NCI-H2196 (cell line): ENCODE results near the gene ACOT7.
"Not testable (repeated sequence)": the region's sequence is repeated elsewhere in the genome, so short reads cannot be mapped to it uniquely, and the experiment has no call there.

Source experiments
- DNase-seq: peaks from one replicate; lab custom pipeline; 2025; ENCODE audit not compliant: unreplicated experiment; lab: John Stamatoyannopoulos, UW

The ACOT7 gene

DNA sequence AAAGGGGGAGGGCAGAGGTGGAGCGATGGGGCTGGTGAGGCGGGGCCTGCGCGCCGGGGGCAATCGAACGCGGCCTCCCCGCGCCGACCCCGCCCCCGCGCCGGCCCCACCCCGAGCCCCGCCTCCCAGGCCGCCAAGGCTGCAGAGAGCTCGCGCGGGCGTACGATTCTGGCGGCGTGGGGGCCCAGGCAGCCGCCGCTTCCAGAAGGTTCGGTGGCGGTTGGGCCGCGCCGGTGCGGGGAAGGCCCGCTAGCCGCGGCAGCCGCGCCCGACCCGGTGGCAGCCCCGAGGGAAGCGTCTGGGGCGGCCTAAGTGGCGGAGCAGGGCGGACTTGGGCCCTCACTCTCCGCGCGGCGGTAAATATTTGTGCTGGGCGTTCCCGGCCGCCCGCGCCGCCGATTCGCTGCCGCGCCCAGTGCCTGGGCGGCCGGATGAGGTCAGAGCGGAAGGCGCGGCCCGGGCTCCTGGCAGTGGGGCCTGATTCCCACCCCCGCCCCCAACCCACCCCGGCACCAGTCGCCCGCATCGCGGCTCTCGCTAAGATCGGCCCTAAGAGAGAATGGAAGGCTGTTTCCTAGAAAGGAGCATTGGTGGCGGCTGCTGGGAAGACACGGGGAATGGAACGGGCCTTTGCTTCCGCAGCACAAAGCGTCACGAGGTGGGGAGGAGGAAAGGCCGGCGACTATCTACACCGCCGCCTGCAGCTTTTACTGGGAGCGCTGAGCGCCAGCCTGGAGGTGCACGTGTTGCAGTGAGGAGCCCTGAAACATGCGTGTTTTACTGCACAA is at the start of gene ACOT7:
Gene ACOT7 (minus strand): TSS at position 368 of the 788 bp plus-strand sequence. CDS start 368 bp downstream, outside the sequence.
- DNase-seq, result peak; percentile 91

GRCh38 chr1:6441586-6441985 is 48.0 kb upstream of the ACOT7 start:
- DNase-seq, result no peak

- DNase-seq, result peak; percentile 82
These were observed 46.9 kb upstream of the ACOT7 start for GRCh38 chr1:6440198-6441126.

DNA sequence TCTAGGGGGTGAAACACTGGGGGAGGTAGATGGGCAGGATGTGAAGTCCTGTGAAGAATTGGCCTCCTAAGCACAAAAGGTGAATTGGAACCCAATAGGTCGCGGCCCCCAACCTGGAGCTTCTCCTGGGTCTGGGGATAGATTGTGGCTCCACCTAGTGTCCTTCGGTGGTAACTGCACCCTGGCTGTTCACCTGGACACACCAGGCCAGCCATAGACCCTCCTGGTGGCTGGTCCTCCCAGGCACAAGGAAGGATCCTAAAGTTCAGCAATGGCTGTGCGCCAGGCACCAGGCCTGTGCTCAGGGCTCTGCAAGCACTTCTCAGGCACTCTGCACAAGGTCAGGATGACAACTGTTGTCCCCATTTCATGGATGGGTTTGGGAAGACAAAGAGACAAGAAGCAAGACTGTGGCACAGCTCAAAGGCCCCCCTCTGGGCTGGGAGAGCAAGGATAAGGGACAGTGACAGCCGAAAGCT is 44.5 kb upstream of the ACOT7 start:
- peak; percentile 67 for DNase-seq

- peak; percentile 77 for DNase-seq
These were observed 43.6 kb upstream of the ACOT7 start for GRCh38 chr1:6437012-6437700.

GRCh38 chr1:6436277-6436676 is 42.7 kb upstream of the ACOT7 start:
- DNase-seq, result not testable (repeated sequence)

DNA sequence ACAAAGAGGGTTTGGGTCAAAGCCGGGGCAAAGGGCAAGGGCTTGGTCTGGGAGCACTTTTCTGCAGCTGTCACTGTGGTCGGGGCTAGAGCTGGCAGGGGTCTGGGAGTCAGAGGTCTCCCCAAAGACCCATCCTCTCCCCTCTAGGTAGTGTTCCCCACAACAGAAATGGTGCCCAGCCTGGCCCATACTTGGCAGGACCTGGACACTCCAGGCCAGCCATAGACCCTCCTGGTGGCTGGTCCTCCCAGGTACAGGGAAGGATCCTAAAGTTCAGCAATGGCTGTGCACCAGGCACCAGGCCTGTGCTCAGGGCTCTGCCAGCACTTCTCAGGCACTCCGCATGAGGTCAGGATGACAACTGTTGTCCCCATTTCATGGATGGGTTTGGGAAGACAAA is 42.0 kb upstream of the ACOT7 start:
- no peak for DNase-seq

DNA sequence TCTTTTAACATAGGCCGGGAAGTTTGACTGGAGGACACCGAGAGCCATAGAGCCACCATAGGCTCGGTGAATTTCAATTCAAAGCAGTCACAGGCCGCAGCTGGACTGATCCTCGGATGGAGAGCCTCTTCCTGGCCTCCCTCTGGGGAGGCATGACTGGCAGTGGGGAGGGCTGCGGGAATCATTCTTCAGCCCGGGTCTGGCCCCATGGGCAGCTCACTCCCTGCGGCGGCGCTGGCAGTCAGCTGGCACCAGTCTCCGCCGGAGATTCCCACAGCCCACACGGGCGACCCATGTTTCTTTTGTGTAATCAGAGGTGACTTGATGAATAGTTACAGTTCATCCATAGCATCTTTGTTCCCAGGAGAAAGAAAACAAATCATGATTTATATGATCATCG is 41.6 kb upstream of the ACOT7 start:
- DNase-seq, result no peak

GRCh38 chr1:6434186-6434585 is 40.6 kb upstream of the ACOT7 start:
- no peak for DNase-seq

DNA sequence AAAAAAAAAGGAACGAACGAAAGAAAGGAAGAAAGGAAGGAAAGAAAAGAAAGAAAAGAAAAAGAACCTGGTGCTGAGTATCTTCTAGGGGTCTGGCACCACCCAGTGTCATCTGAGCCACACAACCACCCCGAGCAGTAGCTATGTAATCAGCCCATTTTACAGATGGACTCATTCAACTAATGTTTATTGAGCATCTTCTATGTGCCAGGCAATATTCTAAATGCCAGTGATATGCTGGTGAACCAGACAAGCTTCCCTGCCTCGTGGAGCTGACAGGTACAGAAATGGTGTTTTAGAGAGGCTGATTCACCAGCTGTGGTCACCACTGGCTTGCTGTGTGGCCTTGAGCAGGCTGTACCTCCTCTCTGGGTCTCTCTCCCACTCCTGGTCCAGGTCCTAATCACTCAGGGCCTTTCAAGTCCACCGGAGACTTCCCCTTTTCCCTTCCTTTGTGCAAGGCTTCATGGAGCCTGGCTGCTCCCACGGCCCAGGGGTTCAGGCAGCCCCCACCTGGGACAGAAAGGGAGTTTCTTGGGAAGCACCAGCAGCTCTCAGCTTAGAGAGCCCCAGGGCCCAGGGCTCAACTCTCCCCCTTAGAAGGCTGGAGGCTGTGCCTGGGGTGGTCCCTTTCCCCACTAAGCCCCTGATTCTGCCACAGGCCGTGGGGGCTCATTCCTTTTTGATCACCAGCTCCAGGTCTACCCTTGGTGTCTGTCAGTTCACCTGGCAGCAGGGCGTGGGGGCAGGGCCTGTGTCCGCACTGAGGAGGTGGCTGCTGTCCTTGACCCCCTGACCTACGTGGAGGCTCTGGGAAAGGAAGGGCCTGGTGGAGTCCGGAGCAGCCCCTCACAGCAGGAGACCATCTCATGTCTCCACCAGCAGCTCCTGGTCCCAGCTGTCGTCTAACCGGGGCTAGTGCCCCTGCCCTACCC is 38.3 kb upstream of the ACOT7 start:
- not testable (repeated sequence) for DNase-seq

DNA sequence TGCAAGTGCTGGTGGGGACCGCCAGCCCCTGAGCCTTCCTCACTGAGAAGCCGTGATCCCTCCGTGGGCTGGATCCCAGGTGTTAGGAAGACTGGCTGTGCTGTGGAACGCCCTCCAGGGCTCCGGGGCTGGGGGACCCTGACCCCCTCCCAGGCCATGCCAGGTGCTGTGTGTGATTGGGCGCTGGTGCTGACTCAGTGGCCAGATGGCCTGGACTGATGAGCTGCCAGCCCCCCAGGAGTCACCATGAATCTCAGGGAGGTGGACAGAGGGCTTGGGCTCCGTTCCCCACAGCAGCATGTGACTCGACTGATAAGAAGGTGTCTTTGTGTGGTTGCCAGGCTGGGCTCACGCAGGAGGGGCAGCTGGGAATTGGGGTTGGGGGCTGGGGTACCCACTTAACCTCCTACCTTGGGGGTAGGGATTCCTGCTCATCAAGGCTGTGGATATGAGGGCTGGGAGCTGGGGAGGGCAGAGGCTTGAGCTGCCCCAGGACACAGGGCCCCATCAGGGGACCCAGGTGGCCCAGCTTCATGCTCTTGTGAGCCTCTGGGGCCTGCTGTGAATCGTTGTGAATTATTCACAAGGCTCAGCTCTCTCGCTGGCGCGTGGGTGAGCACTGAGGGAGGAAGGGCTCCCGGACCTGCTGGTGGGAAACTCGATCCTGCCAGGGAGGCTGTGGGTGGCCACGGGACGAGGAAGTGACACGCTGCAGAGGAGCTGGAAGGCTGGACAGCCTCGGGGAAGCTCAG is 36.3 kb upstream of the ACOT7 start:
- peak; percentile 24 for DNase-seq

DNA sequence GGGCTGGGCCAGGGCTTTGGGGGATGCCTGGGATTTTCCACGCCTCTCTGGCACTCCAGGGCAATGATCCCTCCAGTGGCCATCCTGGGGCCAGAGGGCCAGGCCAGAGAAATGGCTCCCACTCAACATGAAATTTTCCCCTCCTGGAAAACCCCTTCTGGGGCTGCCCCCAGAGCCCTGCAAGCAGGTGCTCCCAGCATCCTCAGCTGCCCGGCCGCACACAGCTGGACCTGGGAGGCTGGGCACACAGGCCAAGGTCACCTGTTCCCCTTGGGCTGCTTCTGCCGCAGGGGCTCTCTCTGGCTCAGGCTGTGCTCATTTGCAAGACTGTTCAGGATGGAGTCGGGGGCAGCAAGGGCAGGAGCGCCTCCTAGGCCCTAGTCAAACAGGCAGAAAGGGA is 34.9 kb upstream of the ACOT7 start:
- not testable (repeated sequence) for DNase-seq

GRCh38 chr1:6427441-6428390 is 34.1 kb upstream of the ACOT7 start:
- peak; percentile 35 for DNase-seq

- DNase-seq, result no peak
These were observed 33.4 kb upstream of the ACOT7 start for GRCh38 chr1:6426972-6427350.

DNA sequence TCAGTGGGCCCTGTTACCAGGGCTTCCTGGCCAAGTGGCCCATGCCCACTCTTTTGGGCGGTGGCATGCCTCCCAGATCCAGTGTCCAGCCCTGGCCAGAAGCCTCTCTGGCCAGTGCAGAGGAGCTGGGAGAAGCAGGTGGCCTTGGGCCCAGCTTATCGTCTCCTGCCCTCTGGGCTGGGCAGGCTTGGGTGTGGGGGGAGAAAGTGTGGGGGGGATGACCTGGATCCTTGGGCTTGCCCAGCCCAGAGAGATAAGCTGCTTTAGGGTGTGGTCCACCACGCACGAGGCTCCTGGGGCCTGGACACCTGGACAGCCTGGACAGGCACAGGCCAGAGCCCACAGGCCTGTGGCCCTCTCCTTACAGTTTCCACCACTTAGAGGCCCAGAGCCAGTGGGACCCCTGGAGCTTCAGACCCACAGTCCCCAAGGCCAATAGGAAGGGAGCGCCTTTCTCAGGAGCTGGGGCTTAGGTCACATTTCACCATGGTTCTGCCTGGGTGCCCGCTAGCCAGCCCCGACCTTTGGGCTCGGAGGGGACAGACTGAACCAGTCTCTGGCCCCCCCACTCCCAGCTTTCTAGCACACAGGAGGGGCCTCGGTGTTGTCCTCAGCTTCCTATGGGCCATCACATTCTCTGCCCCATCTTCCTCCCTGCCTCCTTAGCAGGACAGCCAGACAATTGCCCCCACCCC is 32.9 kb upstream of the ACOT7 start:
- no peak for DNase-seq

DNA sequence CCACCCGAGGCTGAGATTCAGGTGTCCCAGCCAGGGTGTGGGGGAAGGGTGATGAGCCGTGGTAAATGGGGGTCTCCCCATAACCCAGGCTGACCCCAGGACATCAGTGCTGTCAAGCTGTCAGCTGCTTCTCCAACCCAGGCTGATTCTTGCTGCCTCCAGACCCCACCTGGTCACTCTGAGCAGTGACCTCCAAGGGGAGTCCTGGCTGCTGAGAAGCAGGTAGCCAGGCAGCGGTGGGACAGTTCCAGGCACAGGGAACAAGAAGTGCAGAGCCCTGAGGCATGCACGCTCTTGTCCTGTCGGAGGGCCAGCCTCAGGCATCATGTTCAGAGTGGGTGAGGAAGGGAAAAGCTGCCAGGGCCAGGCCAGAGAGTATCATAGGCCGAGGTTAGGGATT is 32.1 kb upstream of the ACOT7 start:
- DNase-seq, result no peak
